Measurements from ENCODE around the gene TYRP1.

GRCh38 chr9:12651125-12651524 is 42.1 kb upstream of the TYRP1 start:
- TF ChIP-seq CTCF (conservative IDR thresholded peaks at IDR 0.05; ENCODE audit: low read depth, low read length) = no peak
- no peak for TF ChIP-seq EZH2 (IDR thresholded peaks at IDR 0.05; ENCODE audit: borderline replicate concordance, low read depth, low read length, poor library complexity, severe bottlenecking)

All from A673 (cell line).